ENCODE data around the gene SAMD4A.

SAMD4A gene

DNA sequence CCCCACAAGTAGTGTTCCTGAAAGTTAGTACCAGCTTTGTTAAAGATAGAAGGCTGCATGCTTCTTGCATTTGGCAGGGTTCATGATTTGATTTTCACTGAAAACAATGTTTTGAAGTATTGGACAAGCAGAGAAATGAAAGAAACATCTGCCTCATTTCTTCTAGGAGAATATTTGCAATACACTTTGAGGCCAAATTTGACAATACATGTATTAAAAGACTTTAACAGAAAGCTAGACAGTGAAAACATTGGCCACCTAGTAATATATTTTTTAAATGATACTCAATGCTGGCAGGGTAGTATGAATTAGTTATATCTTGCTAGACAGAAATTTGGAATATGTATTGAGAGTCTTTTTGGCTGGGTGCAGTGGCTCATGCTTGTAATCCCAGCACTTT is 267.2 kb downstream of the SAMD4A start:
- Histone ChIP-seq H3K9me3 (ENCODE audit: control insufficient read depth, insufficient read depth, low read length) (no peaks in the 10 kb centered on the region), H3K9ac (ENCODE audit: low read depth, low read length) (no peak overlapping the region)

DNA sequence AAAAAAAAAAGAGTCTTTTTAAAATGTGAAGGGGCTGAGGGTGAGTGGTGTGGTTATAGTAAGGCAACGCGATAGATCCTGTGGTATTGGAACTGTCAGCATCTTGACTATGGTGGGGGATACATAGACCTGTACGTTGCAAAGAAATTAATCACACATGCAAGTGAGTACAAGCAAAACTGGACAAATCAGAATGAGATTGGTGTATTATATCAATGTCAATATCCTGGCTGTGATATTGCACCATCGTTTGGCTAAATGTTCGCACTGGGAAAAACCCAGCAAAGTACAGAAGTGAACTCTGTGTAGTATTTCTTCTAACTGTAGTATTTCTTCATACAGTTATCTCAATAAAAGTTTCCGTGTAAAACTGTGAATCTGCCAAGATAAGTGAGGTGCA is 267.8 kb downstream of the SAMD4A start:
- no peak overlapping the region for H3K9ac ChIP-seq (ENCODE audit: low read depth, low read length)
- no peaks in the 10 kb centered on the region for H3K9me3 ChIP-seq (ENCODE audit: control insufficient read depth, insufficient read depth, low read length)
- H3K36me3 ChIP-seq (ENCODE audit: insufficient read depth, low read length) = no peaks in the 10 kb centered on the region; the same call in 1 of the 2 replicates
- H3K4me1 ChIP-seq (ENCODE audit: insufficient read depth, low read length) = no peaks in the 10 kb centered on the region

More for the DNA sequence above, 267.2 kb downstream of the SAMD4A start:
- Histone ChIP-seq H3K4me1 (ENCODE audit: insufficient read depth, low read length) (no peaks in the 10 kb centered on the region), H3K36me3 (ENCODE audit: insufficient read depth, low read length) (no peaks in the 10 kb centered on the region; the same call in 1 of the 2 replicates)

GRCh38 chr14:54836231-54836630 is 269.3 kb downstream of the SAMD4A start:
- H3K9ac ChIP-seq (ENCODE audit: low read depth, low read length) = no peak overlapping the region
- no peaks in the 10 kb centered on the region for H3K9me3 ChIP-seq (ENCODE audit: control insufficient read depth, insufficient read depth, low read length)
- no peaks in the 10 kb centered on the region; the same call in 1 of the 2 replicates for H3K36me3 ChIP-seq (ENCODE audit: insufficient read depth, low read length)
- H3K4me1 ChIP-seq (ENCODE audit: insufficient read depth, low read length) = no peaks in the 10 kb centered on the region

DNA sequence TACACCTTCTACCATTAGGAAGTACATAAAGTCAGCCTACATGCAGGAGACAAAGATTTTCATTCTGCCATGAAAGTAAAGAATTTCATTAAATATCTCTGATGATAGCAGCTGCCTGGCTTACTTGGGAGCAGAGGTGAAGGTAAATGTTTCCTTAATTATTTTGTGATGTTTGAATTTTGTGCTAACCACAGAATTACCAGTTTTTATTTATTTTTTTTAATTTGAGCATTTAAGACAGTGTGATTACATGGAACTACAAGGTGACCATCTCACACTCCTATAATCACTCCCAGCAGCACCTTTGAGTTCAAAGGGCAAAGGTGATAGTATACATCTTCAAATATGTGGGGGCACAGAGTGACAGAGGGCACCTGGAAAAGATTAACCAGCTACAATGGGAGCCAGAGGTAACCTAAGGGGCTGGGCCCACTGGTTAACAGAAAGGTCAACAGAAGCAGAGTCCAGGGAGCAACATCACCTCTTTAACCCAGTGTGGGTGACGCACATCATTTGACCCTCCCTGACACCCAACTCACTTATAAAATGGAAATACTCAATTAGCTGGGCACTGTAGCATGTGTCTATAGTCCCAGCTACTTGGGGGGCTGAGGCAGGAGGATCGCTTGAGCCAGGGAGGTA is 270.7 kb downstream of the SAMD4A start:
- no peak overlapping the region for H3K9ac ChIP-seq (ENCODE audit: low read depth, low read length)
- H3K36me3 ChIP-seq (ENCODE audit: insufficient read depth, low read length) = no peaks in the 10 kb centered on the region
- H3K9me3 ChIP-seq (ENCODE audit: control insufficient read depth, insufficient read depth, low read length) = no peaks in the 10 kb centered on the region
- H3K4me1 ChIP-seq (ENCODE audit: insufficient read depth, low read length) = no peaks in the 10 kb centered on the region

DNA sequence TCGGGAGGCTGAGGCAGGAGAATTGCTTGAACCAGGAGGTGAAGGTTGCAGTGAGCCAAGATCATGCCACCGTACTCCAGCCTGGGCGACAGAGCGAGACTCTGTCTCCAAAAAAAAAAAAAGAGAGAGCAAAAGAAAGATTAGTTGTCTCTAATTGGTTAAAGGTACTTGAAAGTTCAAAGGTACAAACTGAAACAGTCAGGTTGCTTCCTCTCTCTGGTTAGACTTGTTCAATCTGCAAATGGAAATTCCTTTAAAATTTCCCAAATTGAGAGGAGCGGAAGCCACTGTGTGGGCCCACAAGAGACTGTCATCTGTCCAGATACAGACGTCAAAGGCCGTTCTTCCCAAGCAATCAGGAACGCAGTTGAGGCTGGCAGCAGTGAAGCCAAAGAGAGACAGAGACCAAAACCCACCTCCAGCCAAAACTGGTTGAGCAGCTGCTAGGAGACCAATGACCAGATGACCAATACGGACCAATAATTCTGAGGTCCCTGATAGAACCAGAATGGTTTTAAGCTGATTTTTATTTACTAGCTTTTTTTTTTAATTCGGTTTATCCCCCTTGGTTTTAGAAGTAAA is 272.1 kb downstream of the SAMD4A start:
- H3K9ac ChIP-seq (ENCODE audit: low read depth, low read length) = no peak overlapping the region
- no peaks in the 10 kb centered on the region for H3K36me3 ChIP-seq (ENCODE audit: insufficient read depth, low read length)
- no peaks in the 10 kb centered on the region for H3K9me3 ChIP-seq (ENCODE audit: control insufficient read depth, insufficient read depth, low read length)
- H3K4me1 ChIP-seq (ENCODE audit: insufficient read depth, low read length) = no peaks in the 10 kb centered on the region

DNA sequence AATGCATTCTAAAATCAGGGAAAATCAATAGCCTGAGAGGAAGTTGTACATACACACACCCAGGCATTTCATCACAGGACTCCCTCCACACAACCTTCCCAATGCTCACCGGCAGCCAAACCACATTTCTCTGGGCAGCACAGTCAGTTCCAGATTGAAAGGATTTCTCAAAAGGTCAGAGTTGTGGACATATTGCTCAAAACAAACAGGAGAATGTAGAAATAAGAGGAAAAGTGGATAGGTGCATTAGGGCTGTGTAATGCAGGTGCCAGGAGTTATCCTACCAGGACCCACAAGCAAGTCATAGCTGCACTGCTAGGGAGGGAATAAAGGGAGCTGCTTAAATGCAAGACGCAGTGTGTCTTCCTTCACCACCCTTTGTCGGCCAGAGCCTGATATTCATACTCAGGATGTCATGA is 272.8 kb downstream of the SAMD4A start:
- Histone ChIP-seq H3K9me3 (ENCODE audit: control insufficient read depth, insufficient read depth, low read length) (no peaks in the 10 kb centered on the region), H3K4me1 (ENCODE audit: insufficient read depth, low read length) (no peaks in the 10 kb centered on the region), H3K9ac (ENCODE audit: low read depth, low read length) (no peak overlapping the region), H3K36me3 (ENCODE audit: insufficient read depth, low read length) (no peaks in the 10 kb centered on the region)

- no peaks in the 10 kb centered on the region for H3K9me3 ChIP-seq (ENCODE audit: control insufficient read depth, insufficient read depth, low read length)
- no peaks in the 10 kb centered on the region for H3K36me3 ChIP-seq (ENCODE audit: insufficient read depth, low read length)
- H3K4me1 ChIP-seq (ENCODE audit: insufficient read depth, low read length) = no peaks in the 10 kb centered on the region
- no peak overlapping the region for H3K9ac ChIP-seq (ENCODE audit: low read depth, low read length)
These were observed 273.4 kb downstream of the SAMD4A start for GRCh38 chr14:54840336-54840735.

- Histone ChIP-seq H3K4me1 (ENCODE audit: insufficient read depth, low read length) (no peaks in the 10 kb centered on the region), H3K9me3 (ENCODE audit: control insufficient read depth, insufficient read depth, low read length) (no peaks in the 10 kb centered on the region), H3K36me3 (ENCODE audit: insufficient read depth, low read length) (no peaks in the 10 kb centered on the region), H3K9ac (ENCODE audit: low read depth, low read length) (no peak overlapping the region)
These were observed 273.9 kb downstream of the SAMD4A start for GRCh38 chr14:54840798-54841197.
